GM23248 (cell line): ENCODE measurements around the gene CEP290. TPM values are rescaled to one million over a fixed set of nuclear protein-coding genes. Genes with fewer than 3 reads are reported as not detected.

Source experiments
- DNase-seq: peaks from one replicate; pipeline ENCODE4 v3.0.0-alpha.2; 2015
- H2AFZ ChIP-seq: fragments of 200-600 bp; sonication (generic); 2 replicates; pipeline ENCODE4 v1.6.1; 2016; ENCODE audit warnings: antibody characterized with exemption
- H3F3A ChIP-seq: fragments of 200-600 bp; sonication (generic); 2 replicates; pipeline ENCODE4 v1.6.1; 2016; ENCODE audit warnings: mild to moderate bottlenecking, antibody characterized with exemption, mixed run types; ENCODE audit not compliant: insufficient read depth
- H3K27ac ChIP-seq: fragments of 200-600 bp; sonication (generic); 2 replicates; pipeline ENCODE4 v1.5.1; 2016; ENCODE audit warnings: mild to moderate bottlenecking
- H3K27me3 ChIP-seq: fragments of 200-600 bp; sonication (generic); replicated peaks from 2 replicates; pipeline ENCODE4 v1.6.1; 2016; ENCODE audit warnings: mild to moderate bottlenecking; ENCODE audit not compliant: insufficient read depth
- H3K36me3 ChIP-seq: fragments of 200-600 bp; sonication (generic); 2 replicates; pipeline ENCODE4 v1.6.1; 2016; ENCODE audit warnings: low read depth, mild to moderate bottlenecking
- H3K4me1 ChIP-seq: fragments of 200-600 bp; sonication (generic); 2 replicates; pipeline ENCODE4 v1.6.1; 2016; ENCODE audit warnings: mild to moderate bottlenecking; ENCODE audit not compliant: insufficient read depth
- H3K4me2 ChIP-seq: fragments of 200-600 bp; sonication (generic); one replicate; pipeline ENCODE4 v1.6.1; 2016; ENCODE audit warnings: mild to moderate bottlenecking; ENCODE audit not compliant: unreplicated experiment
- H3K4me3 ChIP-seq: fragments of 200-600 bp; sonication (generic); 2 replicates; pipeline ENCODE4 v1.5.1; 2016; ENCODE audit warnings: mild to moderate bottlenecking
- H3K79me2 ChIP-seq: fragments of 200-600 bp; sonication (generic); 2 replicates; pipeline ENCODE4 v1.6.1; 2016; ENCODE audit warnings: mild to moderate bottlenecking; ENCODE audit not compliant: insufficient read depth
- H3K9ac ChIP-seq: fragments of 200-600 bp; sonication (generic); 2 replicates; pipeline ENCODE4 v1.6.1; 2016; ENCODE audit warnings: mild to moderate bottlenecking
- H3K9me2 ChIP-seq: fragments of 200-600 bp; sonication (generic); 2 replicates; pipeline ENCODE4 v1.6.1; 2016; ENCODE audit warnings: mixed run types, mild to moderate bottlenecking, moderate library complexity; ENCODE audit not compliant: insufficient read depth
- H3K9me3 ChIP-seq: fragments of 200-600 bp; sonication (generic); one replicate; pipeline ENCODE4 v1.6.1; 2017; ENCODE audit warnings: low read depth
- H4K20me1 ChIP-seq: fragments of 200-600 bp; sonication (generic); 2 replicates; pipeline ENCODE4 v1.6.0; 2016; ENCODE audit not compliant: insufficient read depth
- EZH2 ChIP-seq: fragments of 200-600 bp; sonication (generic); IDR thresholded peaks from 2 replicates; pipeline ENCODE4 v1.6.1; 2018; ENCODE audit warnings: antibody characterized with exemption, mild to moderate bottlenecking; ENCODE audit not compliant: insufficient read depth, poor library complexity, severe bottlenecking
- EZH2phosphoT487 ChIP-seq: fragments of 200-600 bp; sonication (generic); IDR thresholded peaks from 2 replicates; pipeline ENCODE4 v1.6.1; 2018; ENCODE audit warnings: antibody characterized with exemption, moderate library complexity, mild to moderate bottlenecking, low read depth; ENCODE audit not compliant: insufficient read depth
- WGBS, 2 experiments: methylation state at CpG; one replicate each; pipeline ENCODE4 v1.1.6; 2015 to 2017; ENCODE audit warnings: low lambda C conversion rate in 2 of 2, low coverage in 1 of 2; ENCODE audit errors: missing lambda C conversion rate in 2 of 2; 5-methylcytosine and 5-hydroxymethylcytosine counted together
- in situ Hi-C: fragments of 300-500 bp; cut with MboI; formaldehyde crosslinking; loops from 2 replicates; pipeline ENCODE4 v1.15.0; 2020
- polyA plus RNA-seq: library from polyadenylated mRNA; unstranded; fragments of >200 nt; fragmentation: Nextera tagmentation; extraction: Ambion mirVana; gene quantifications from 2 replicates; pipeline ENCODE4 v1.2.1, GENCODE V29; 2016
- total RNA-seq: library from RNA; depleted of rRNA; stranded (reverse); fragments of >200 nt; shearing (Covaris generic); gene quantifications from 2 replicates; pipeline ENCODE4 v1.2.3, GENCODE V29; 2014

The CEP290 gene
- total and polyA plus RNA-seq, 2 experiments from 2014 or later, result 6.4 to 14.2 TPM

- Histone ChIP-seq H3K4me1 (peaks cover 20% of the 10 kb centered on the region), H3K79me2 (no peaks in the 10 kb centered on the region), H3K27ac (peak overlapping the region; percentile 78), H3K27me3 (no peaks in the 10 kb centered on the region), H3K9ac (peak overlapping the region; percentile 8; the same call in 1 of the 2 replicates), H3K9me2 (no peaks in the 10 kb centered on the region), H3K9me3 (no peaks in the 10 kb centered on the region), H3F3A (peaks cover 26% of the 10 kb centered on the region), H4K20me1 (no peaks in the 10 kb centered on the region), H3K4me2 (peak overlapping the region; percentile 25), H2AFZ (no peak overlapping the region), H3K36me3 (peaks cover 11% of the 10 kb centered on the region; the same call in 1 of the 2 replicates), H3K4me3 (no peak overlapping the region)
- TF ChIP-seq EZH2 (no peak), EZH2phosphoT487 (no peak)
- WGBS, 2 experiments, result 92 to 100% methylated on average over 1 of the region's 1 CpG
- DNase-seq, result peak; percentile 36
- in situ Hi-C loops, result no loop called here
Measured at GRCh38 chr12:88058719-88059077, 83.2 kb downstream of the CEP290 start.

GRCh38 chr12:88057994-88058718, 83.7 kb downstream of the CEP290 start:
- peak overlapping the region; percentile 63 for H3K9ac ChIP-seq
- H3K4me3 ChIP-seq, result no peak overlapping the region
- peak overlapping the region; percentile 54 for H3K4me2 ChIP-seq
- no peaks in the 10 kb centered on the region for H3K27me3 ChIP-seq
- no peaks in the 10 kb centered on the region for H3K79me2 ChIP-seq
- H3F3A ChIP-seq, result peaks cover 22% of the 10 kb centered on the region
- H4K20me1 ChIP-seq, result no peaks in the 10 kb centered on the region
- TF ChIP-seq EZH2phosphoT487 (no peak), EZH2 (no peak)
- peak overlapping the region; percentile 78 for H3K27ac ChIP-seq
- WGBS, 2 experiments, result 47 to 48% methylated on average over 4 of the region's 4 CpGs
- H3K36me3 ChIP-seq, result peaks cover 11% of the 10 kb centered on the region; the same call in 1 of the 2 replicates
- no peaks in the 10 kb centered on the region for H3K9me3 ChIP-seq
- H3K4me1 ChIP-seq, result peaks cover 16% of the 10 kb centered on the region
- peak; percentile 90 for DNase-seq
- in situ Hi-C loops, result no loop called here
- H3K9me2 ChIP-seq, result no peaks in the 10 kb centered on the region
- H2AFZ ChIP-seq, result no peak overlapping the region

- Histone ChIP-seq H3K36me3 (peaks cover 10% of the 10 kb centered on the region; the same call in 1 of the 2 replicates), H3K4me1 (peaks cover 16% of the 10 kb centered on the region), H3K79me2 (no peaks in the 10 kb centered on the region), H3K4me2 (no peak overlapping the region), H3K27me3 (no peaks in the 10 kb centered on the region), H2AFZ (no peak overlapping the region), H3K27ac (no peak overlapping the region), H3K9ac (no peak overlapping the region), H4K20me1 (no peaks in the 10 kb centered on the region), H3F3A (peaks cover 27% of the 10 kb centered on the region), H3K9me2 (no peaks in the 10 kb centered on the region), H3K4me3 (no peak overlapping the region), H3K9me3 (no peaks in the 10 kb centered on the region)
- in situ Hi-C loops, result no loop called here
- 80 to 88% methylated on average over 2 of the region's 2 CpGs for WGBS, 2 experiments
- DNase-seq, result no peak
- no peak for TF ChIP-seq EZH2phosphoT487
- no peak for TF ChIP-seq EZH2
Measured at GRCh38 chr12:88056571-88056970, 85.3 kb downstream of the CEP290 start.

- H3K9me2 ChIP-seq, result no peaks in the 10 kb centered on the region
- H3K27me3 ChIP-seq, result no peaks in the 10 kb centered on the region
- peaks cover 13% of the 10 kb centered on the region for H3F3A ChIP-seq
- H2AFZ ChIP-seq, result no peak overlapping the region
- H3K4me2 ChIP-seq, result no peak overlapping the region
- no peak overlapping the region for H3K4me3 ChIP-seq
- H3K4me1 ChIP-seq, result peaks cover 2% of the 10 kb centered on the region
- H3K9ac ChIP-seq, result no peak overlapping the region
- in situ Hi-C loops, result no loop called here
- 91 to 95% methylated on average over 1 of the region's 1 CpG for WGBS, 2 experiments
- peak; percentile 60 for DNase-seq
- no peaks in the 10 kb centered on the region for H3K9me3 ChIP-seq
- no peak for TF ChIP-seq EZH2phosphoT487
- no peak for TF ChIP-seq EZH2
- no peaks in the 10 kb centered on the region for H3K79me2 ChIP-seq
- H3K27ac ChIP-seq, result no peak overlapping the region
- no peaks in the 10 kb centered on the region for H4K20me1 ChIP-seq
- peaks cover 27% of the 10 kb centered on the region for H3K36me3 ChIP-seq
Measured at GRCh38 chr12:88052686-88053085, 89.2 kb downstream of the CEP290 start.
